ENCODE results near the gene CACNA1I.

The CACNA1I gene

GRCh38 chr22:39705386-39705785 is 134.8 kb downstream of the CACNA1I start:
- no peak for DNase-seq

- no peak for DNase-seq
These were observed 136.0 kb downstream of the CACNA1I start for GRCh38 chr22:39706376-39707140.

- no peak for DNase-seq
These were observed 136.8 kb downstream of the CACNA1I start for GRCh38 chr22:39707351-39707750.

GRCh38 chr22:39707816-39708215 is 137.3 kb downstream of the CACNA1I start:
- no peak for DNase-seq

GRCh38 chr22:39710380-39711150 is 140.0 kb downstream of the CACNA1I start:
- DNase-seq = no peak

- DNase-seq = no peak
These were observed 141.5 kb downstream of the CACNA1I start for GRCh38 chr22:39712081-39712480.

GRCh38 chr22:39712751-39713525 is 142.4 kb downstream of the CACNA1I start:
- DNase-seq = no peak

- DNase-seq = no peak
These were observed 143.3 kb downstream of the CACNA1I start for GRCh38 chr22:39713799-39714290.

- DNase-seq = no peak
These were observed 143.8 kb downstream of the CACNA1I start for GRCh38 chr22:39714321-39714720.

GRCh38 chr22:39715778-39716495 is 145.4 kb downstream of the CACNA1I start:
- DNase-seq = no peak

- DNase-seq = no peak
These were observed 146.0 kb downstream of the CACNA1I start for GRCh38 chr22:39716534-39716933.

GRCh38 chr22:39717099-39717498 is 146.5 kb downstream of the CACNA1I start:
- DNase-seq = no peak

GRCh38 chr22:39718206-39718605 is 147.7 kb downstream of the CACNA1I start:
- DNase-seq = no peak

GRCh38 chr22:39718921-39719475 is 148.4 kb downstream of the CACNA1I start:
- DNase-seq = no peak

- no peak for DNase-seq
These were observed 149.3 kb downstream of the CACNA1I start for GRCh38 chr22:39719559-39720450.

- DNase-seq = no peak
These were observed 150.9 kb downstream of the CACNA1I start for GRCh38 chr22:39721206-39722031.

- DNase-seq = no peak
These were observed 151.4 kb downstream of the CACNA1I start for GRCh38 chr22:39722032-39722325.

- no peak for DNase-seq
These were observed 151.9 kb downstream of the CACNA1I start for GRCh38 chr22:39722501-39722900.

- DNase-seq = no peak
These were observed 152.9 kb downstream of the CACNA1I start for GRCh38 chr22:39723463-39723862.

GRCh38 chr22:39723899-39724351 is 153.4 kb downstream of the CACNA1I start:
- no peak for DNase-seq

Data from NCI-H2171 (cell line).